ENCODE results near the gene ZSCAN23.

Gene ZSCAN23

GRCh38 chr6:28433119-28433518 lies 10.2 kb downstream of the ZSCAN23 start:
- TF ChIP-seq CTCF (IDR thresholded peaks at IDR 0.05) (no peak), ZFX (IDR thresholded peaks at IDR 0.05; ENCODE audit: borderline replicate concordance) (no peak)
- H3K27ac ChIP-seq: no peak overlapping the region

GRCh38 chr6:28429781-28430180 lies 13.5 kb downstream of the ZSCAN23 start:
- no peak for TF ChIP-seq CTCF (IDR thresholded peaks at IDR 0.05)
- no peak for TF ChIP-seq ZFX (IDR thresholded peaks at IDR 0.05; ENCODE audit: borderline replicate concordance)

GRCh38 chr6:28425944-28426541 lies 17.2 kb downstream of the ZSCAN23 start:
- TF ChIP-seq CTCF (IDR thresholded peaks at IDR 0.05): no peak
- TF ChIP-seq ZFX (IDR thresholded peaks at IDR 0.05; ENCODE audit: borderline replicate concordance): no peak
- H3K27ac ChIP-seq: no peak overlapping the region

More at GRCh38 chr6:28429781-28430180, 13.5 kb downstream of the ZSCAN23 start:
- no peak overlapping the region for H3K27ac ChIP-seq

- H3K27ac ChIP-seq: no peak overlapping the region
- TF ChIP-seq CTCF (IDR thresholded peaks at IDR 0.05) (no peak), ZFX (IDR thresholded peaks at IDR 0.05; ENCODE audit: borderline replicate concordance) (no peak)
These were observed 19.1 kb downstream of the ZSCAN23 start for GRCh38 chr6:28424163-28424562.

GRCh38 chr6:28423546-28423945 lies 19.7 kb downstream of the ZSCAN23 start:
- TF ChIP-seq CTCF (IDR thresholded peaks at IDR 0.05) (no peak), ZFX (IDR thresholded peaks at IDR 0.05; ENCODE audit: borderline replicate concordance) (no peak)

GRCh38 chr6:28413681-28414080 lies 29.6 kb downstream of the ZSCAN23 start:
- H3K27ac ChIP-seq: no peak overlapping the region
- TF ChIP-seq ZFX (IDR thresholded peaks at IDR 0.05; ENCODE audit: borderline replicate concordance) (no peak), CTCF (IDR thresholded peaks at IDR 0.05) (no peak)

More at GRCh38 chr6:28423546-28423945, 19.7 kb downstream of the ZSCAN23 start:
- no peak overlapping the region for H3K27ac ChIP-seq

- no peak overlapping the region for H3K27ac ChIP-seq
- TF ChIP-seq ZFX (IDR thresholded peaks at IDR 0.05; ENCODE audit: borderline replicate concordance) (no peak), CTCF (IDR thresholded peaks at IDR 0.05) (no peak)
These were observed 32.5 kb downstream of the ZSCAN23 start for GRCh38 chr6:28410767-28411166.
